ENCODE data around the gene REC114.

GRCh38 chr15:73527598-73527997, 84.6 kb downstream of the REC114 start:
- TF ChIP-seq FOXP2 (optimal IDR thresholded peaks at IDR 0.05; ENCODE audit: borderline replicate concordance, extremely low read depth, extremely low read length, insufficient read depth): no peak
- no peak for TF ChIP-seq SIN3A (IDR thresholded peaks at IDR 0.05; ENCODE audit: borderline replicate concordance, insufficient read depth, low read length)
- TF ChIP-seq TAF1 (IDR thresholded peaks at IDR 0.05; ENCODE audit: borderline replicate concordance, insufficient read depth, low read length): no peak
- no peak for TF ChIP-seq REST (IDR thresholded peaks at IDR 0.05; ENCODE audit: insufficient read depth in 1 of 2, low read depth in 2 of 2, low read length in 2 of 2)
- TF ChIP-seq POLR2AphosphoS5 (IDR thresholded peaks at IDR 0.05; ENCODE audit: low read depth, low read length): no peak

Measured in PFSK-1 (cell line).